Measurements from ENCODE around the gene TDRD10.

GRCh38 chr1:154517661-154518060 lies 15.6 kb downstream of the TDRD10 start:
- no peak for TF ChIP-seq NR3C1 (IDR thresholded peaks at IDR 0.05)
- no peak for TF ChIP-seq KDM5A (IDR thresholded peaks at IDR 0.05)
- TF ChIP-seq EP300 (IDR thresholded peaks at IDR 0.05) = no peak
- TF ChIP-seq BHLHE40 (IDR thresholded peaks at IDR 0.05; ENCODE audit: low read depth, low read length) = no peak
- no peak for TF ChIP-seq CBX8 (IDR thresholded peaks at IDR 0.05)

Measured in A549 (cell line).